ENCODE measurements around the gene ANKRD45. TPM values are rescaled to one million over a fixed set of nuclear protein-coding genes. Genes with fewer than 3 reads are reported as not detected.
"Not testable (repeated sequence)": the region's sequence is repeated elsewhere in the genome, so short reads cannot be mapped to it uniquely, and the experiment has no call there.

The ANKRD45 gene
- total RNA-seq, 1 experiment from 2014 or later: 0.73 TPM

GRCh38 chr1:173688300-173688699 is 18.6 kb upstream of the ANKRD45 start:
- H3K4me3 ChIP-seq (ENCODE audit: low read depth, low read length, poor library complexity, severe bottlenecking): no peak overlapping the region
- H3K27ac ChIP-seq (ENCODE audit: low read depth, low read length, poor library complexity, severe bottlenecking): no peak overlapping the region
- no peaks in the 10 kb centered on the region for H3K27me3 ChIP-seq (replicated peaks; ENCODE audit: insufficient read depth, low read depth, low read length, poor library complexity)
- no peaks in the 10 kb centered on the region for H3K36me3 ChIP-seq (ENCODE audit: insufficient read depth, low read length, poor library complexity, severe bottlenecking)
- no peak for DNase-seq (ENCODE audit: low spot score)
- BruUV-seq (replicated peaks): no TSS peak
- H3K4me1 ChIP-seq (ENCODE audit: insufficient read depth, low read length, poor library complexity, severe bottlenecking): no peaks in the 10 kb centered on the region
- no peaks in the 10 kb centered on the region for H3K9me3 ChIP-seq (ENCODE audit: low read depth, low read length, poor library complexity, severe bottlenecking)
- CTCF ChIA-PET: no interaction called here
- intact Hi-C loops (cut with micrococcal nuclease; ENCODE audit: unreplicated experiment): no loop called here
- TF ChIP-seq EZH2 (IDR thresholded peaks at IDR 0.05; ENCODE audit: borderline replicate concordance, low read depth, low read length, poor library complexity, severe bottlenecking) (no peak), CTCF (conservative IDR thresholded peaks at IDR 0.05; ENCODE audit: low read depth, low read length) (no peak)
- POLR2A ChIA-PET (ENCODE audit: low non-redundant PET): no interaction called here

GRCh38 chr1:173685121-173685520 is 15.5 kb upstream of the ANKRD45 start:
- H3K27ac ChIP-seq (ENCODE audit: low read depth, low read length, poor library complexity, severe bottlenecking); POLR2A ChIA-PET (ENCODE audit: low non-redundant PET); H3K36me3 ChIP-seq (ENCODE audit: insufficient read depth, low read length, poor library complexity, severe bottlenecking); DNase-seq (ENCODE audit: low spot score); H3K9me3 ChIP-seq (ENCODE audit: low read depth, low read length, poor library complexity, severe bottlenecking); H3K4me3 ChIP-seq (ENCODE audit: low read depth, low read length, poor library complexity, severe bottlenecking); CTCF ChIA-PET; H3K4me1 ChIP-seq (ENCODE audit: insufficient read depth, low read length, poor library complexity, severe bottlenecking); intact Hi-C loops (cut with micrococcal nuclease; ENCODE audit: unreplicated experiment); H3K27me3 ChIP-seq (replicated peaks; ENCODE audit: insufficient read depth, low read depth, low read length, poor library complexity); BruUV-seq (replicated peaks): not testable (repeated sequence)

GRCh38 chr1:173683838-173684237 is 14.2 kb upstream of the ANKRD45 start:
- H3K9me3 ChIP-seq (ENCODE audit: low read depth, low read length, poor library complexity, severe bottlenecking); H3K4me1 ChIP-seq (ENCODE audit: insufficient read depth, low read length, poor library complexity, severe bottlenecking); DNase-seq (ENCODE audit: low spot score); H3K27me3 ChIP-seq (replicated peaks; ENCODE audit: insufficient read depth, low read depth, low read length, poor library complexity); intact Hi-C loops (cut with micrococcal nuclease; ENCODE audit: unreplicated experiment); BruUV-seq (replicated peaks); H3K4me3 ChIP-seq (ENCODE audit: low read depth, low read length, poor library complexity, severe bottlenecking); CTCF ChIA-PET; POLR2A ChIA-PET (ENCODE audit: low non-redundant PET); H3K27ac ChIP-seq (ENCODE audit: low read depth, low read length, poor library complexity, severe bottlenecking); H3K36me3 ChIP-seq (ENCODE audit: insufficient read depth, low read length, poor library complexity, severe bottlenecking): not testable (repeated sequence)

- intact Hi-C loops (cut with micrococcal nuclease; ENCODE audit: unreplicated experiment): no loop called here
- H3K9me3 ChIP-seq (ENCODE audit: low read depth, low read length, poor library complexity, severe bottlenecking): no peaks in the 10 kb centered on the region
Observed at GRCh38 chr1:173682184-173682583, 12.5 kb upstream of the ANKRD45 start.

GRCh38 chr1:173680152-173680551 is 10.5 kb upstream of the ANKRD45 start:
- DNase-seq (ENCODE audit: low spot score); H3K4me1 ChIP-seq (ENCODE audit: insufficient read depth, low read length, poor library complexity, severe bottlenecking); H3K9me3 ChIP-seq (ENCODE audit: low read depth, low read length, poor library complexity, severe bottlenecking); POLR2A ChIA-PET (ENCODE audit: low non-redundant PET); intact Hi-C loops (cut with micrococcal nuclease; ENCODE audit: unreplicated experiment); H3K27ac ChIP-seq (ENCODE audit: low read depth, low read length, poor library complexity, severe bottlenecking); BruUV-seq (replicated peaks); H3K4me3 ChIP-seq (ENCODE audit: low read depth, low read length, poor library complexity, severe bottlenecking); H3K36me3 ChIP-seq (ENCODE audit: insufficient read depth, low read length, poor library complexity, severe bottlenecking); CTCF ChIA-PET; H3K27me3 ChIP-seq (replicated peaks; ENCODE audit: insufficient read depth, low read depth, low read length, poor library complexity): not testable (repeated sequence)

More at GRCh38 chr1:173682184-173682583, 12.5 kb upstream of the ANKRD45 start:
- BruUV-seq (replicated peaks): no TSS peak
- DNase-seq (ENCODE audit: low spot score): no peak
- Histone ChIP-seq H3K36me3 (ENCODE audit: insufficient read depth, low read length, poor library complexity, severe bottlenecking) (no peaks in the 10 kb centered on the region), H3K4me1 (ENCODE audit: insufficient read depth, low read length, poor library complexity, severe bottlenecking) (no peaks in the 10 kb centered on the region), H3K4me3 (ENCODE audit: low read depth, low read length, poor library complexity, severe bottlenecking) (no peak overlapping the region), H3K27ac (ENCODE audit: low read depth, low read length, poor library complexity, severe bottlenecking) (no peak overlapping the region), H3K27me3 (replicated peaks; ENCODE audit: insufficient read depth, low read depth, low read length, poor library complexity) (no peaks in the 10 kb centered on the region)
- POLR2A ChIA-PET (ENCODE audit: low non-redundant PET): no interaction called here
- CTCF ChIA-PET: interaction anchor here (0.7 kb wide), 1 partner anchor 74 kb away, joined by 3 read pairs; no protein-coding TSS in a partner anchor
- no peak for TF ChIP-seq EZH2 (IDR thresholded peaks at IDR 0.05; ENCODE audit: borderline replicate concordance, low read depth, low read length, poor library complexity, severe bottlenecking)
- TF ChIP-seq CTCF (conservative IDR thresholded peaks at IDR 0.05; ENCODE audit: low read depth, low read length): no peak

GRCh38 chr1:173674496-173674895 is 4.8 kb upstream of the ANKRD45 start:
- intact Hi-C loops (cut with micrococcal nuclease; ENCODE audit: unreplicated experiment); H3K4me1 ChIP-seq (ENCODE audit: insufficient read depth, low read length, poor library complexity, severe bottlenecking); CTCF ChIA-PET; H3K27me3 ChIP-seq (replicated peaks; ENCODE audit: insufficient read depth, low read depth, low read length, poor library complexity); BruUV-seq (replicated peaks); H3K9me3 ChIP-seq (ENCODE audit: low read depth, low read length, poor library complexity, severe bottlenecking); POLR2A ChIA-PET (ENCODE audit: low non-redundant PET); H3K36me3 ChIP-seq (ENCODE audit: insufficient read depth, low read length, poor library complexity, severe bottlenecking); H3K27ac ChIP-seq (ENCODE audit: low read depth, low read length, poor library complexity, severe bottlenecking); H3K4me3 ChIP-seq (ENCODE audit: low read depth, low read length, poor library complexity, severe bottlenecking); DNase-seq (ENCODE audit: low spot score): not testable (repeated sequence)

Measured in A673 (cell line).